ENCODE measurements around the gene STOM. TPM values are rescaled to one million over a fixed set of nuclear protein-coding genes. Genes with fewer than 3 reads are reported as not detected.
A peak's percentile ranks its signal among the peaks of the same experiment; 100 is the strongest.
"Not testable (repeated sequence)": the region's sequence is repeated elsewhere in the genome, so short reads cannot be mapped to it uniquely, and the experiment has no call there.

Gene STOM
- total and polyA plus RNA-seq, 4 donors = 40.5 to 106 (median 63.9) TPM

DNA sequence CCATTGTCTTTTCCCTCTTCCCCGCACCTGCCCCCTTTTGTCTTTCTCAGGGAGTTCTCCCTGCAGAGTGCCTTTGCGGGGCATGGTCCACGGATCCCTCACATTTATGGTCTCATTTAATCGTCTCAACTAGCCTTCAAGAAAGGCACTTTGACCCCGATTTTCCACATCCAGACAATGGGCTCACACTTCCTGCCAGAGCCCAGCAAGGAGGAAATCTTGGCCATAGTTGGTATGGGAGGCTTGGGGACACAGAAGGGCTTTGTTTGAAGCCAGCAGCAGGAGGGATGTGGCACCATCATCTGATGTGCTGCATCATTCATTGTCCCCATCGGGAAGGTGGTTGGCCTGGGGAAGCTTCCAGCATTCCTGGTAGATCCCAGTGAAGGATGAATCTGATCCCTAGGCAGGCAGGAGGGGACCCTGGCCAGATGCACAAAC is 77.2 kb downstream of the STOM start:
- H3K36me3 ChIP-seq (ENCODE audit: control insufficient read depth, insufficient read depth, low read length) = no peaks in the 10 kb centered on the region
- no peak for DNase-seq (ENCODE audit: low read depth in 4 of 6, low spot score in 6 of 6)
- no peaks in the 10 kb centered on the region for H3K27me3 ChIP-seq (ENCODE audit: control insufficient read depth, insufficient read depth, low read length)
- WGBS (ENCODE audit: insufficient coverage) = 73% methylated on average over 2 of the region's 6 CpGs
- no peaks in the 10 kb centered on the region for H3K9me3 ChIP-seq (ENCODE audit: control insufficient read depth, insufficient read depth, low read length)
- H3K4me3 ChIP-seq (ENCODE audit: low read depth, low read length) = no peak overlapping the region
- no peak overlapping the region for H3K27ac ChIP-seq (ENCODE audit: low read depth, low read length)
- H3K4me1 ChIP-seq (ENCODE audit: control insufficient read depth, insufficient read depth, low read length) = peaks cover 57% of the 10 kb centered on the region

DNA sequence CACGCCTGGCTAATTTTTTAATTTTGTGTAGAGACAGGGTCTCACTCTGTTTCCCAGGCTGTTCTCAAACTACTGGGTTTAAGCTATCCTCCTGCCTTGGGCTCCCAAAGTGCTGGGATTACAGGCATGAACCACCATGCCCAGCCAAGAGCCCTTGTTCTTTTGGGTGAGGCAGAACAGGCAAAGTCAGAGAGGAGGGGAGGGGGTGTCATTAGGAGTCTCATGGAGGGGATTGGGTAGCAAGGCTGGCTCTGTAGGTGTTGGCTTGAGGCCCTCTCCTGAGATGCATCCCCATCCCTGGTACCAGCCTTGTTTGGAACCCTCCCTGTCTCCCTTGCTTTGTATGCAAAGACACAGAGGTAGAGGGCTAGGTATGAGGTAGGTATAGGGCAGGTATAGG is 78.0 kb downstream of the STOM start:
- H3K36me3 ChIP-seq (ENCODE audit: control insufficient read depth, insufficient read depth, low read length) = no peaks in the 10 kb centered on the region
- H3K4me1 ChIP-seq (ENCODE audit: control insufficient read depth, insufficient read depth, low read length) = peaks cover 64% of the 10 kb centered on the region
- no peak overlapping the region for H3K27ac ChIP-seq (ENCODE audit: low read depth, low read length)
- no peaks in the 10 kb centered on the region for H3K9me3 ChIP-seq (ENCODE audit: control insufficient read depth, insufficient read depth, low read length)
- WGBS (ENCODE audit: insufficient coverage) = no CpG with 5 or more reads among the region's 1 CpG
- no peak overlapping the region for H3K4me3 ChIP-seq (ENCODE audit: low read depth, low read length)
- H3K27me3 ChIP-seq (ENCODE audit: control insufficient read depth, insufficient read depth, low read length) = no peaks in the 10 kb centered on the region
- DNase-seq (ENCODE audit: low read depth in 4 of 6, low spot score in 6 of 6) = no peak

DNA sequence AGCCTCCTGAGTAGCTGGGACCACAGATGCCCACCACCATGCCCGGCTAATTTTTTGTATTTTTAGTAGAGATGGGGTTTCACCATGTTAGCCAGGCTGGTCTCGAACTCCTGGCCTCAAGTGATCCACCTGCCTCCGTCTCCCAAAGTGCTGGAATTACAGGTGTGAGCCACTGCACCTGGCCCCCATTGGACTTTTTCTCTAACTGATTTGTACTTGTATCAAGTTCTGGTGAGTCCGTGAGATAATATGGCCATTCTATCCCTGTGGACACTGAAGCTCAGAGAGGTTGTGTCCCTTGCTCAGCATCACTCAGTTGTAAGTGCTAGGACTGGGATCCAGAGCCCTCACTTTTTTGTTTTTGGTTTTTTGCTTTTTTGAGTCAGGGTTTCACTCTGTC is 78.5 kb downstream of the STOM start:
- H3K27ac ChIP-seq (ENCODE audit: low read depth, low read length); H3K36me3 ChIP-seq (ENCODE audit: control insufficient read depth, insufficient read depth, low read length); H3K4me3 ChIP-seq (ENCODE audit: low read depth, low read length); H3K9me3 ChIP-seq (ENCODE audit: control insufficient read depth, insufficient read depth, low read length); DNase-seq (ENCODE audit: low read depth in 4 of 6, low spot score in 6 of 6); H3K27me3 ChIP-seq (ENCODE audit: control insufficient read depth, insufficient read depth, low read length): not testable (repeated sequence)
- 97% methylated on average over 3 of the region's 4 CpGs for WGBS (ENCODE audit: insufficient coverage)
- peaks cover 65% of the 10 kb centered on the region for H3K4me1 ChIP-seq (ENCODE audit: control insufficient read depth, insufficient read depth, low read length)

DNA sequence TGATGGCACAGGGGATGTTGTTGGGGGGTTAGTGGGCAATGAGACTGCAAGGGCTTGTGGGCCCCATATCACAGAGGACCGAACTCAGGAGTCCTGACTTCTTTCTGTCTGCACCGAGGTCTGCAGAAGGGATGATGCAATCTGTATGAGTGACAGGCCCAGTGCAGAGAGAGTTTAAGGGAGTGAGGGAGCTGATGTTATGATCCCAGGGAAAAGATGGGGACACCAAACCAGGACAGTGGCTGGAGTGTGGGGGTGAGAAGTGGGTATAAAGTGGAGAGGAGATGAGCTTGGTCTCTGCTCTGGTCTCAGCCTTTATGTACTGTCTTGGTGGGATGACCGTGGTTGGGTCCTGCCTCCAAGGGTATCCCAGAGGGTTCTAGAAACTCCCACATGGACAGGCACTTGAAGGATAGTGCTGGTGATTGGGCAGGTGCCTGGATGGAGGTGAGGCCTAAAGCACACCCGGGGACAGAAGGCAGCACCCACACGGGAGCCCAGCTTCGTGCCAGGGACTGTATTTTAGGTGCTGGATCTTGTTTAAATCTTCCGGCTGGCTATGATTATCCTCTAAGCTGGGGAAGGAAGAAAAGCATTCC is 80.2 kb downstream of the STOM start:
- Histone ChIP-seq H3K27ac (ENCODE audit: low read depth, low read length) (peak overlapping the region; percentile 84), H3K4me1 (ENCODE audit: control insufficient read depth, insufficient read depth, low read length) (peaks cover 66% of the 10 kb centered on the region), H3K27me3 (ENCODE audit: control insufficient read depth, insufficient read depth, low read length) (no peaks in the 10 kb centered on the region), H3K36me3 (ENCODE audit: control insufficient read depth, insufficient read depth, low read length) (peaks cover under 1% of the 10 kb centered on the region), H3K9me3 (ENCODE audit: control insufficient read depth, insufficient read depth, low read length) (no peaks in the 10 kb centered on the region), H3K4me3 (ENCODE audit: low read depth, low read length) (no peak overlapping the region)
- no peak for DNase-seq (ENCODE audit: low read depth in 4 of 6, low spot score in 6 of 6)
- WGBS (ENCODE audit: insufficient coverage) = 83% methylated on average over 4 of the region's 7 CpGs

DNA sequence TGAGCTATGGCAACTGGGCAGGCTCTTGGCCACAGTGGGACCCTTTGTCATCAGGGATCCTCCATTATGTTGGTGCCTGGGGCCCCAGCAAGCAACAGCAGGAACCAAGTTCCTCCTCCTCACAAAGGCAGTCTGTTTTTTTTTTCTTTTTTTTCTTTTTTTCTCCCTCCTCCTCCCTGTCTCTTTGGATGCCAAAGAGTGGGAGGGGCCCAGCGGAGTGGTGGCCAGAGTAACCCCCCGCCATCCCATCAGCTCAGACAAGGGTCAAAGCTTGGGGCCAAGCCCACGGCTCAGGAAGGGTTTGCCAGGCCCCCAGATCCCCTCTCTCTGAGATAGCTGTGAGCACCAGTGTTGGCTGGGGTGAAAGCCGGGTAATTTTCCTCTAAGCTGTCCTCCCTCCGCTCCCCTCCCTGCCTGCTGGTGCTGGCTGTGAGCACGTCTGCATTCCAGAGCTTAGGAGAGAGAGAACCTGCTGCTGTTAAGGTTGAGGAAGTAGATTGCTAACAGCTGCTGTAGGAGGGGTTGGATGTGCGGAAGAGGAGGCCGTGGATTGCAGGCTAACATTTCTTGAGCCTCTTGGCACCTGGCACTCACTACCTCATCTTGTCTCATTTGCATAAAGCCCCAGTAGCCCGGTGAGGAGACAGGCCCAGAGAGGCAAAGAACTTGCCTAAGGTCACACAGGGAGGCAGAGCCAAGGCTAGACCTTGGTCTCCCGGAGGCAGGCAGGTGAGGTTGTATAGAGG is 80.9 kb downstream of the STOM start:
- peak overlapping the region; percentile 84 for H3K27ac ChIP-seq (ENCODE audit: low read depth, low read length)
- DNase-seq (ENCODE audit: low read depth in 4 of 6, low spot score in 6 of 6) = peak in 2 of 6 donors; percentile 54 to 76
- H3K27me3 ChIP-seq (ENCODE audit: control insufficient read depth, insufficient read depth, low read length) = no peaks in the 10 kb centered on the region
- no peak overlapping the region for H3K4me3 ChIP-seq (ENCODE audit: low read depth, low read length)
- WGBS (ENCODE audit: insufficient coverage) = 36% methylated on average over 5 of the region's 10 CpGs
- no peaks in the 10 kb centered on the region for H3K9me3 ChIP-seq (ENCODE audit: control insufficient read depth, insufficient read depth, low read length)
- H3K4me1 ChIP-seq (ENCODE audit: control insufficient read depth, insufficient read depth, low read length) = peaks cover 67% of the 10 kb centered on the region
- peaks cover 6% of the 10 kb centered on the region for H3K36me3 ChIP-seq (ENCODE audit: control insufficient read depth, insufficient read depth, low read length)

Other genes with a start within 250 kb of the STOM start
- 100 to 1,000 TPM in 1 of 2 donors, 10 to 100 TPM in 1; 45.7 to 111 TPM for gene RAB14, start 168.4 kb downstream of the STOM start, total RNA-seq
- 100 to 1,000 TPM; 113 to 125 TPM for gene RAB14, start 168.4 kb downstream of the STOM start, polyA plus RNA-seq (ENCODE audit: insufficient read length in 2 of 2)
- 100 to 1,000 TPM; 238 to 342 TPM for gene GSN, start 102.1 kb downstream of the STOM start, total RNA-seq
- 100 to 1,000 TPM in 1 of 2 donors, 10 to 100 TPM in 1; 91.7 to 144 TPM for gene GSN, start 102.1 kb downstream of the STOM start, polyA plus RNA-seq (ENCODE audit: insufficient read length in 2 of 2)
- gene GGTA1, start 129.6 kb upstream of the STOM start, total RNA-seq = 10 to 100 TPM in 1 of 2 donors, 1 to 10 TPM in 1; 7.6 to 12.0 TPM
- 1 to 10 TPM; 4.5 to 4.8 TPM for gene GGTA1, start 129.6 kb upstream of the STOM start, polyA plus RNA-seq (ENCODE audit: insufficient read length in 2 of 2)

Data from spinal cord (tissue), 10 donors.